GM12878 (cell line): ENCODE data around the gene CD52. TPM values are rescaled to one million over a fixed set of nuclear protein-coding genes. Genes with fewer than 3 reads are reported as not detected.
A peak's percentile ranks its signal among the peaks of the same experiment; 100 is the strongest.

ENCODE experiments used
- ATAC-seq: fragments of 200-7000 bp; cut with Tn5 transposase; 3 replicates; pipeline ENCODE4 v1.9.1; 2020; ENCODE audit warnings: mild to moderate bottlenecking, moderate library complexity
- BruUV-seq: library from RNA; stranded (reverse); fragments of 400-500 nt; replicated peaks from 2 replicates; lab custom pipeline; 2021; lab: Mats Ljungman, UMichigan
- CTCF ChIA-PET: fragments of 300-600 bp; sonication (Branson Sonifier 250); formaldehyde crosslinking; extraction: SDS; loops from one replicate; lab custom pipeline; 2021; ENCODE audit warnings: inconsistent platforms; lab: Yijun Ruan, JAX
- POLR2A ChIA-PET: fragments of 350-600 bp; formaldehyde crosslinking; extraction: SDS; loops from one replicate; lab custom pipeline; 2021; ENCODE audit warnings: inconsistent platforms; lab: Charles Lee
- RAD21 ChIA-PET: fragments of 300-600 bp; sonication (Branson Sonifier 250); formaldehyde crosslinking; loops from one replicate; lab custom pipeline; 2023; ENCODE audit warnings: antibody characterized with exemption; ENCODE audit not compliant: unreplicated experiment; lab: Charles Lee
- SMC1A ChIA-PET: fragments of 300-600 bp; sonication (Branson Sonifier 250); formaldehyde crosslinking; loops from one replicate; lab custom pipeline; 2023; ENCODE audit not compliant: unreplicated experiment, uncharacterized antibody; lab: Charles Lee
- DNase-seq: peaks from one replicate; pipeline ENCODE4 v3.0.0-alpha.2; 2011; ENCODE audit warnings: low read depth, low spot score
- FAIRE-seq: peaks from 3 replicates; lab custom pipeline; 2011; peaks lifted over from hg19 to GRCh38; lab: Jason Lieb, UNC
- H2AFZ ChIP-seq: 2 replicates; pipeline ENCODE4 v1.6.0; 2011; ENCODE audit warnings: low read depth, low read length, control low read depth; ENCODE audit not compliant: control insufficient read depth
- H3K27ac ChIP-seq: 2 replicates; pipeline ENCODE4 v1.5.1; 2011; ENCODE audit warnings: control low read depth; ENCODE audit not compliant: control insufficient read depth, insufficient read depth
- H3K27me3 ChIP-seq, 2 experiments: replicated peaks in 1 of 2; 2 replicates each; pipeline versions ENCODE4 v1.6.0 to v1.6.1; 2011; ENCODE audit warnings: low read length in 1 of 2; ENCODE audit not compliant: control insufficient read depth in 2 of 2, insufficient read depth in 2 of 2
- H3K36me3 ChIP-seq, 2 experiments: 2 replicates each; pipeline ENCODE4 v1.5.1; 2011; ENCODE audit warnings: low read length in 1 of 2; ENCODE audit not compliant: control insufficient read depth in 2 of 2, insufficient read depth in 2 of 2
- H3K4me1 ChIP-seq: 2 replicates; pipeline ENCODE4 v1.6.1; 2011; ENCODE audit warnings: mild to moderate bottlenecking, low read length, moderate library complexity, mixed read lengths; ENCODE audit not compliant: control insufficient read depth, insufficient read depth
- H3K4me2 ChIP-seq: 2 replicates; pipeline ENCODE4 v1.6.0; 2011; ENCODE audit warnings: control low read depth; ENCODE audit not compliant: control insufficient read depth, insufficient read depth
- H3K4me3 ChIP-seq: fragments of 200-600 bp; sonication (generic); 2 replicates; pipeline ENCODE4 v1.5.1; 2016
- H3K79me2 ChIP-seq: 2 replicates; pipeline ENCODE4 v1.6.0; 2011; ENCODE audit warnings: low read length; ENCODE audit not compliant: control insufficient read depth, insufficient read depth
- H3K9ac ChIP-seq: 2 replicates; pipeline ENCODE4 v1.8.0; 2011; ENCODE audit warnings: low read length, control low read depth, mixed read lengths; ENCODE audit not compliant: control insufficient read depth, insufficient read depth
- H3K9me3 ChIP-seq: replicated peaks from 3 replicates; pipeline ENCODE4 v1.5.1; 2011; ENCODE audit warnings: mild to moderate bottlenecking, low read length; ENCODE audit not compliant: control insufficient read depth, insufficient read depth
- H4K20me1 ChIP-seq: 2 replicates; pipeline ENCODE4 v1.6.0; 2011; ENCODE audit not compliant: control insufficient read depth, insufficient read depth
- BHLHE40 ChIP-seq, 2 experiments: fragments of 450-650 bp in 1 of 2; IDR thresholded peaks; 2 replicates each; pipeline ENCODE4 v1.6.1; 2011 to 2017; ENCODE audit warnings: low read depth in 2 of 2, borderline replicate concordance in 1 of 2, improper control_type of control experiment in 1 of 2, low read length in 1 of 2, mild to moderate bottlenecking in 1 of 2
- CBFB ChIP-seq: IDR thresholded peaks from 2 replicates; pipeline ENCODE4 v1.6.1; 2016; ENCODE audit warnings: antibody characterized with exemption, low read depth
- CBX3 ChIP-seq: fragments of 200-600 bp; sonication (generic); IDR thresholded peaks from 2 replicates; pipeline ENCODE4 v1.6.1; 2016; ENCODE audit warnings: low read depth, borderline replicate concordance
- CEBPB ChIP-seq, 2 experiments: fragments of 150-350 bp in 1 of 2; IDR thresholded peaks; 2 replicates each; pipeline ENCODE4 v1.6.1; 2012 to 2014; ENCODE audit warnings: low read depth in 2 of 2, low read length in 2 of 2, borderline replicate concordance in 1 of 2, inconsistent platforms in 1 of 2
- CHD2 ChIP-seq: IDR thresholded peaks from 2 replicates; pipeline ENCODE4 v1.6.1; 2011; ENCODE audit warnings: low read depth, low read length, improper control_type of control experiment, borderline replicate concordance
- HCFC1 ChIP-seq: fragments of 150-350 bp; IDR thresholded peaks from 2 replicates; pipeline ENCODE4 v1.6.1; 2014; ENCODE audit warnings: low read length
- KAT2A ChIP-seq: conservative IDR thresholded peaks from 2 replicates; pipeline ENCODE4 v1.6.1; 2011; ENCODE audit warnings: low read depth, low read length; ENCODE audit not compliant: control insufficient read depth
- MEF2B ChIP-seq: fragments of 450-650 bp; IDR thresholded peaks from 2 replicates; pipeline ENCODE4 v1.6.1; 2018; ENCODE audit warnings: mild to moderate bottlenecking, moderate library complexity; ENCODE audit not compliant: partially characterized antibody, poor library complexity, severe bottlenecking
- NFIC ChIP-seq: IDR thresholded peaks from 2 replicates; pipeline ENCODE4 v1.6.1; 2012; ENCODE audit warnings: low read depth, mild to moderate bottlenecking, inconsistent platforms, low read length, moderate library complexity
- NFYA ChIP-seq: IDR thresholded peaks from 2 replicates; pipeline ENCODE4 v1.6.1; 2011; ENCODE audit warnings: low read depth, mild to moderate bottlenecking, low read length, improper control_type of control experiment, borderline replicate concordance
- NFYB ChIP-seq: IDR thresholded peaks from 2 replicates; pipeline ENCODE4 v1.6.1; 2011; ENCODE audit warnings: low read depth, mild to moderate bottlenecking, low read length, improper control_type of control experiment, moderate library complexity; ENCODE audit not compliant: insufficient read depth
- RBBP5 ChIP-seq: fragments of 200-600 bp; sonication (generic); conservative IDR thresholded peaks from 2 replicates; pipeline ENCODE4 v1.6.1; 2016
- SREBF1 ChIP-seq: IDR thresholded peaks from 2 replicates; pipeline ENCODE4 v1.6.1; 2012; ENCODE audit warnings: mild to moderate bottlenecking, low read length
- TBL1XR1 ChIP-seq: IDR thresholded peaks from 2 replicates; pipeline ENCODE4 v1.6.1; 2012; ENCODE audit warnings: low read depth, low read length, improper control_type of control experiment
- TCF12 ChIP-seq: IDR thresholded peaks from 2 replicates; pipeline ENCODE4 v1.6.1; 2011; ENCODE audit warnings: low read depth, mild to moderate bottlenecking, low read length
- WGBS: methylation state at CpG from one replicate; pipeline ENCODE4 v1.1.6; 2016; ENCODE audit warnings: low lambda C conversion rate; ENCODE audit not compliant: insufficient replicate concordance, insufficient coverage; ENCODE audit errors: missing lambda C conversion rate; 5-methylcytosine and 5-hydroxymethylcytosine counted together
- in situ Hi-C: fragments of 300-500 bp; cut with MboI; formaldehyde crosslinking; loops from 9 replicates; pipeline ENCODE4 v1.14.3; 2018; ENCODE audit warnings: mixed read lengths
- intact Hi-C: fragments of 100-400 bp; cut with micrococcal nuclease; formaldehyde crosslinking; loops from one replicate; pipeline ENCODE4 v1.14.2; 2022; ENCODE audit not compliant: unreplicated experiment
- polyA plus RNA-seq, 11 experiments: library from polyadenylated mRNA; depleted of rRNA in 4 of 11; unstranded in 6 of 11; stranded (reverse) in 5 of 11; fragments of >200 nt; fragmentation: Nextera tagmentation in 4 of 11; fragmentation: Illumina TruSeq in 1 of 11; extraction: Ambion mirVana in 4 of 11; extraction: Trizol in 1 of 11; gene quantifications; 1 replicate in 1 of 11; 2 replicates in 10 of 11; pipeline versions ENCODE4 v1.2.1 to v1.2.3, GENCODE V29; 2011 to 2016; ENCODE audit warnings: inconsistent platforms in 2 of 11, missing spikeins in 2 of 11, low read depth in 1 of 11
- total RNA-seq, 4 experiments: library from RNA; depleted of rRNA in 3 of 4; stranded (reverse); fragments of >200 nt in 3 of 4; fragmentation: Illumina TruSeq in 1 of 4; extraction: Trizol in 1 of 4; gene quantifications; 2 replicates each; pipeline versions ENCODE4 v1.2.1 to v1.2.3, GENCODE V29; 2013 to 2021
- TF ChIP-seq, protein P1 (sequence below): IDR thresholded peaks from 2 replicates; pipeline ENCODE4 v1.6.1; 2012; ENCODE audit warnings: low read length, inconsistent platforms
- TF ChIP-seq, protein P2 (sequence below): fragments of 450-650 bp; IDR thresholded peaks from 2 replicates; pipeline ENCODE4 v1.6.1; 2016; ENCODE audit warnings: mild to moderate bottlenecking

The CD52 gene
- total and polyA plus RNA-seq, 10 of the 15 experiments (the other 5 are each of a cell fraction or from before 2014, with no cell fraction given): 237 to 2,736 (median 532) TPM

DNA sequence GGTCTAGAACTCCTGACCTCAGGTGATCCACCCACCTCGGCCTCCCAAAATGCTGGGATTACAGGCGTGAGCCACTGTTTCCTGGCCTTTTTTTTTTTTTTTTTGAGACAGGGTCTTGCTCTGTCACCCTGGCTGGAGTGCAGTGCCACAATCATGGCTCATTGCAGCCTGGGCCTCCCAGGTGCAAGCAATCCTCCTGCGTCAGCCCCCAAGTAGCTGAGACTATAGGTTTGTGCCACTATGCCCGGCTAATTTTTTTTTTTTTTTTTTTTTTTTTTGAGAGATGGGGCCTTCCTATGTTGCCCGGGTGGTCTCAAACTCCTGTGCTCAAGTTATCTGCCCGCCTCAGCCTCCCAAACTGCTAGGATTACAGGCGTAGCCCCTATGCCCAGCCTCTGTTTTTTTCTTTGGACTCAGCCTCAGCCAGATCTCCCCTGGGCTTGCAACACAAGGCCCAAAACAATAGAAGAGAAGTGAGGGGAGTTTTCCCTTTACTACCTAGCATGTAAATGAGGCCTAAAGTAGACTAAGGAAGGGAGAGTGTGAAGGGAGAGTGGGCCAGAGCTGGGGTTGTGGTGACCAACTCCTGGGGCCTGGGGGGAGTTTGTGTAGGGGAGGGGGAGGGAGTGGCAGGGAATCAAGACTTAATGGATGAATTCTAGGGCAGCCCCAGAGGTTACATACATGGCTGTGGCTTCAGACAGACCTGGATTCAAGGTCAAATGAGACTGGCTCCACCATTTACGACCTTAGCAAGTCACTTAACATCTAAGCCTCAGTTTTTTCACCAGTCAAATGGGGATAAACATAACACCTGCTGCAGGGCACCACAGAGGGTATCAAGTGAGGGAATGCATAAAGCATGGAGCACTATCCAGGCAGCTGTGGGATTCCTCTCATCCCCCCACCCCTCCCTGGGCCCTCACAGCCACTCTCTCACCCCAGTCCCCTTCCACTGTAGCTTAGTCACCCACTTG lies 1.6 kb upstream of the CD52 start:
- peaks cover 56% of the 10 kb centered on the region for H3K4me1 ChIP-seq
- peaks cover 23% of the 10 kb centered on the region for H3K79me2 ChIP-seq
- FAIRE-seq (no peak), DNase-seq (no peak), ATAC-seq (0 out of 3 replicates have a peak, but pooled peaks have one; percentile 6)
- peak overlapping the region; percentile 57 for H3K4me2 ChIP-seq
- no peaks in the 10 kb centered on the region for H4K20me1 ChIP-seq
- no peaks in the 10 kb centered on the region for H3K36me3 ChIP-seq
- H3K9ac ChIP-seq: peak overlapping the region; percentile 48
- BruUV-seq: no TSS peak
- H3K27ac ChIP-seq: peak overlapping the region; percentile 89
- intact Hi-C loops: loop anchor here (5.0 kb wide), 2 partner anchors 79 to 209 kb away; no protein-coding TSS in a partner anchor
- ChIA-PET POLR2A (interaction anchor here (0.6 to 10.6 kb wide), 8 partner anchors 9 to 1537 kb away, joined by 3 to 253 read pairs (median 4); partner anchors contain the start of gene UBXN11), RAD21 (interaction anchor here (0.6 to 10.4 kb wide), 7 partner anchors 19 to 146 kb away, joined by 3 to 477 read pairs (median 8); partner anchors contain the start of genes SH3BGRL3 and ZNF593), CTCF (interaction anchor here (0.7 to 11.6 kb wide), 3 partner anchors 8 to 171 kb away, joined by 3 to 879 read pairs (median 4); partner anchors contain the start of gene SH3BGRL3), SMC1A (interaction anchor here (0.8 to 14.9 kb wide), 6 partner anchors 9 to 189 kb away, joined by 3 to 474 read pairs (median 22); partner anchors contain the start of genes SH3BGRL3, UBXN11 and ZNF593)
- no peak overlapping the region for H2AFZ ChIP-seq
- in situ Hi-C loops: no loop called here
- H3K4me3 ChIP-seq: peak overlapping the region; percentile 96; the same call in 1 of the 2 replicates
- WGBS: 31% methylated on average over 6 of the region's 8 CpGs
- H3K27me3 ChIP-seq: no peaks in the 10 kb centered on the region
- H3K9me3 ChIP-seq: no peaks in the 10 kb centered on the region
- TF ChIP-seq CEBPB (IDR thresholded peaks at IDR 0.05; ENCODE audit: borderline replicate concordance in 1 of 2, low read depth in 2 of 2, low read length in 2 of 2) (no peak), HCFC1 (no peak), BHLHE40 (IDR thresholded peaks at IDR 0.05; ENCODE audit: borderline replicate concordance in 1 of 2, low read depth in 2 of 2, low read length in 1 of 2) (no peak), RBBP5 (no peak), MEF2B (no peak), NFYB (no peak), TCF12 (no peak), NFIC (0 out of 2 replicates have a peak, but pooled peaks have one; percentile 32), CBX3 (no peak), CBFB (no peak), SREBF1 (no peak), TBL1XR1 (no peak), CHD2 (no peak), KAT2A (no peak), NFYA (no peak)
- TF ChIP-seq, protein P1, sequence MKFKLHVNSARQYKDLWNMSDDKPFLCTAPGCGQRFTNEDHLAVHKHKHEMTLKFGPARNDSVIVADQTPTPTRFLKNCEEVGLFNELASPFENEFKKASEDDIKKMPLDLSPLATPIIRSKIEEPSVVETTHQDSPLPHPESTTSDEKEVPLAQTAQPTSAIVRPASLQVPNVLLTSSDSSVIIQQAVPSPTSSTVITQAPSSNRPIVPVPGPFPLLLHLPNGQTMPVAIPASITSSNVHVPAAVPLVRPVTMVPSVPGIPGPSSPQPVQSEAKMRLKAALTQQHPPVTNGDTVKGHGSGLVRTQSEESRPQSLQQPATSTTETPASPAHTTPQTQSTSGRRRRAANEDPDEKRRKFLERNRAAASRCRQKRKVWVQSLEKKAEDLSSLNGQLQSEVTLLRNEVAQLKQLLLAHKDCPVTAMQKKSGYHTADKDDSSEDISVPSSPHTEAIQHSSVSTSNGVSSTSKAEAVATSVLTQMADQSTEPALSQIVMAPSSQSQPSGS: no peak
- TF ChIP-seq, protein P2, sequence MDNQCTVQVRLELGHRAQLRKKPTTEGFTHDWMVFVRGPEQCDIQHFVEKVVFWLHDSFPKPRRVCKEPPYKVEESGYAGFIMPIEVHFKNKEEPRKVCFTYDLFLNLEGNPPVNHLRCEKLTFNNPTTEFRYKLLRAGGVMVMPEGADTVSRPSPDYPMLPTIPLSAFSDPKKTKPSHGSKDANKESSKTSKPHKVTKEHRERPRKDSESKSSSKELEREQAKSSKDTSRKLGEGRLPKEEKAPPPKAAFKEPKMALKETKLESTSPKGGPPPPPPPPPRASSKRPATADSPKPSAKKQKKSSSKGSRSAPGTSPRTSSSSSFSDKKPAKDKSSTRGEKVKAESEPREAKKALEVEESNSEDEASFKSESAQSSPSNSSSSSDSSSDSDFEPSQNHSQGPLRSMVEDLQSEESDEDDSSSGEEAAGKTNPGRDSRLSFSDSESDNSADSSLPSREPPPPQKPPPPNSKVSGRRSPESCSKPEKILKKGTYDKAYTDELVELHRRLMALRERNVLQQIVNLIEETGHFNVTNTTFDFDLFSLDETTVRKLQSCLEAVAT: 0 out of 2 replicates have a peak, but pooled peaks have one; percentile 55
